Retina (tissue), 1 donor: ENCODE results near the gene UTF1.

Source experiments
- DNase-seq: peaks from one replicate; pipeline ENCODE4 v3.0.0-alpha.2; 2016

UTF1 gene

GRCh38 chr10:133230044-133230361 lies at the start of gene UTF1:
TSS of gene UTF1 (plus strand) at chr10:133230217. CDS start at chr10:133230289, 72 bp downstream.
- no peak for DNase-seq

- no peak for DNase-seq
Observed at GRCh38 chr10:133180965-133181639, 48.9 kb upstream of the UTF1 start.

- no peak for DNase-seq
Observed at GRCh38 chr10:133182190-133182589, 47.8 kb upstream of the UTF1 start.

- DNase-seq: no peak
Observed at GRCh38 chr10:133182791-133183645, 47.0 kb upstream of the UTF1 start.

GRCh38 chr10:133183646-133184378 lies 46.2 kb upstream of the UTF1 start:
- DNase-seq: no peak

GRCh38 chr10:133184591-133185244 lies 45.3 kb upstream of the UTF1 start:
- DNase-seq: no peak

GRCh38 chr10:133185421-133185820 lies 44.6 kb upstream of the UTF1 start:
- no peak for DNase-seq

- DNase-seq: peak; percentile 74
Observed at GRCh38 chr10:133185916-133186315, 44.1 kb upstream of the UTF1 start.

- DNase-seq: peak; percentile 80
Observed at GRCh38 chr10:133186416-133187090, 43.5 kb upstream of the UTF1 start.

- no peak for DNase-seq
Observed at GRCh38 chr10:133187091-133187905, 42.7 kb upstream of the UTF1 start.

- DNase-seq: no peak
Observed at GRCh38 chr10:133187906-133188681, 41.9 kb upstream of the UTF1 start.

GRCh38 chr10:133189256-133189655 lies 40.8 kb upstream of the UTF1 start:
- DNase-seq: no peak

GRCh38 chr10:133189726-133190125 lies 40.3 kb upstream of the UTF1 start:
- DNase-seq: no peak

- DNase-seq: no peak
Observed at GRCh38 chr10:133190225-133190624, 39.8 kb upstream of the UTF1 start.

GRCh38 chr10:133191651-133192050 lies 38.4 kb upstream of the UTF1 start:
- DNase-seq: no peak

GRCh38 chr10:133194151-133194550 lies 35.9 kb upstream of the UTF1 start:
- no peak for DNase-seq

GRCh38 chr10:133195096-133195495 lies 34.9 kb upstream of the UTF1 start:
- no peak for DNase-seq

GRCh38 chr10:133195611-133196010 lies 34.4 kb upstream of the UTF1 start:
- DNase-seq: no peak

GRCh38 chr10:133196221-133196915 lies 33.6 kb upstream of the UTF1 start:
- no peak for DNase-seq
